HEK293 (cell line): ENCODE data around the gene ZNF646.
A peak's percentile ranks its signal among the peaks of the same experiment; 100 is the strongest.

Experiments
- GLI2 ChIP-seq: fragments of 450-650 bp; formaldehyde crosslinking; IDR thresholded peaks from 2 replicates; pipeline ENCODE4; 2017; ENCODE audit warnings: missing biosample characterization, missing genetic modification characterization, low read depth, borderline replicate concordance
- HIC1 ChIP-seq: fragments of 450-650 bp; formaldehyde crosslinking; IDR thresholded peaks from 2 replicates; pipeline ENCODE4 v1.5.1; 2016; ENCODE audit warnings: missing biosample characterization, missing genetic modification characterization
- KLF17 ChIP-seq: fragments of 450-650 bp; formaldehyde crosslinking; IDR thresholded peaks from 2 replicates; pipeline ENCODE4 v1.5.1; 2016; ENCODE audit warnings: missing biosample characterization, missing genetic modification characterization
- KLF7 ChIP-seq: fragments of 450-650 bp; formaldehyde crosslinking; IDR thresholded peaks from 2 replicates; pipeline ENCODE4 v1.5.1; 2016; ENCODE audit warnings: missing biosample characterization, missing genetic modification characterization, borderline replicate concordance
- TCF7L2 ChIP-seq: IDR thresholded peaks from 2 replicates; pipeline ENCODE4 v1.6.1; 2011; ENCODE audit warnings: low read depth, mild to moderate bottlenecking, inconsistent platforms, low read length, moderate library complexity, borderline replicate concordance
- WT1 ChIP-seq: fragments of 450-650 bp; formaldehyde crosslinking; IDR thresholded peaks from 2 replicates; pipeline ENCODE4 v1.5.1; 2016; ENCODE audit warnings: missing biosample characterization, missing genetic modification characterization
- ZBTB20 ChIP-seq: fragments of 450-650 bp; formaldehyde crosslinking; IDR thresholded peaks from 2 replicates; pipeline ENCODE4 v1.5.1; 2016; ENCODE audit warnings: missing biosample characterization, missing genetic modification characterization
- ZNF112 ChIP-seq: fragments of 450-650 bp; formaldehyde crosslinking; IDR thresholded peaks from 2 replicates; pipeline ENCODE4 v1.5.0; 2017; ENCODE audit warnings: missing biosample characterization, missing genetic modification characterization
- ZNF157 ChIP-seq: fragments of 450-650 bp; formaldehyde crosslinking; IDR thresholded peaks from 2 replicates; pipeline ENCODE4 v1.5.1; 2016; ENCODE audit warnings: missing biosample characterization, missing genetic modification characterization
- ZNF175 ChIP-seq: fragments of 450-650 bp; formaldehyde crosslinking; IDR thresholded peaks from 2 replicates; pipeline ENCODE4 v1.5.1; 2016; ENCODE audit warnings: missing biosample characterization, missing genetic modification characterization
- ZNF274 ChIP-seq, 2 experiments: fragments of 200-500 bp in 1 of 2; fragments of 450-650 bp in 1 of 2; sonication (Bioruptor generic) in 1 of 2; formaldehyde crosslinking in 1 of 2; IDR thresholded peaks; 2 replicates each; pipeline versions ENCODE4 v1.5.1 to v1.6.1; 2014 to 2016; ENCODE audit warnings: borderline replicate concordance in 1 of 2, inconsistent platforms in 1 of 2, low read length in 1 of 2, missing biosample characterization in 1 of 2, missing genetic modification characterization in 1 of 2
- ZNF335 ChIP-seq: fragments of 450-650 bp; formaldehyde crosslinking; conservative IDR thresholded peaks from 2 replicates; pipeline ENCODE4 v1.5.1; 2016; ENCODE audit warnings: missing biosample characterization, missing genetic modification characterization
- ZNF366 ChIP-seq: fragments of 450-650 bp; formaldehyde crosslinking; conservative IDR thresholded peaks from 2 replicates; pipeline ENCODE4 v1.5.1; 2016; ENCODE audit warnings: missing biosample characterization, missing genetic modification characterization
- ZNF488 ChIP-seq: fragments of 450-650 bp; formaldehyde crosslinking; IDR thresholded peaks from 2 replicates; pipeline ENCODE4 v1.5.1; 2016; ENCODE audit warnings: missing biosample characterization, missing genetic modification characterization
- ZNF530 ChIP-seq: fragments of 450-650 bp; formaldehyde crosslinking; IDR thresholded peaks from 2 replicates; pipeline ENCODE4 v1.5.1; 2016; ENCODE audit warnings: low read depth, missing biosample characterization, missing genetic modification characterization
- ZNF677 ChIP-seq: fragments of 450-650 bp; IDR thresholded peaks from 2 replicates; pipeline ENCODE4 v1.5.0; 2018; ENCODE audit warnings: missing biosample characterization, mild to moderate bottlenecking, missing genetic modification characterization, moderate library complexity
- ZNF76 ChIP-seq: fragments of 450-650 bp; formaldehyde crosslinking; IDR thresholded peaks from 2 replicates; pipeline ENCODE4; 2016; ENCODE audit warnings: low read depth, missing biosample characterization, missing genetic modification characterization, borderline replicate concordance
- ZNF830 ChIP-seq: fragments of 450-650 bp; IDR thresholded peaks from 2 replicates; pipeline ENCODE4 v1.5.0; 2018; ENCODE audit warnings: missing biosample characterization, missing genetic modification characterization, low read depth, mild to moderate bottlenecking, moderate library complexity
- TF ChIP-seq, protein P1 (sequence below): sonication (generic); formaldehyde crosslinking; IDR thresholded peaks from 2 replicates; pipeline ENCODE4 v1.8.1; 2022; ENCODE audit warnings: mild to moderate bottlenecking, moderate library complexity, missing genetic modification reagents
- TF ChIP-seq, protein P2 (sequence below): fragments of 450-650 bp; formaldehyde crosslinking; IDR thresholded peaks from 2 replicates; pipeline ENCODE4 v1.5.1; 2016; ENCODE audit warnings: missing biosample characterization, missing genetic modification characterization
- TF ChIP-seq, protein P3 (sequence below): fragments of 450-650 bp; formaldehyde crosslinking; IDR thresholded peaks from 2 replicates; pipeline ENCODE4 v1.5.1; 2017; ENCODE audit warnings: missing biosample characterization, missing genetic modification characterization
- TF ChIP-seq, protein P4 (sequence below): fragments of 450-650 bp; formaldehyde crosslinking; IDR thresholded peaks from 2 replicates; pipeline ENCODE4 v1.5.1; 2017; ENCODE audit warnings: missing biosample characterization, missing genetic modification characterization
- TF ChIP-seq, protein P5 (sequence below): fragments of 450-650 bp; formaldehyde crosslinking; IDR thresholded peaks from 2 replicates; pipeline ENCODE4 v1.5.1; 2016; ENCODE audit warnings: missing biosample characterization, missing genetic modification characterization, low read depth
- TF ChIP-seq, protein P6 (sequence below): fragments of 450-650 bp; formaldehyde crosslinking; IDR thresholded peaks from 2 replicates; pipeline ENCODE4 v1.5.1; 2016; ENCODE audit warnings: missing biosample characterization, missing genetic modification characterization

ZNF646 gene

DNA sequence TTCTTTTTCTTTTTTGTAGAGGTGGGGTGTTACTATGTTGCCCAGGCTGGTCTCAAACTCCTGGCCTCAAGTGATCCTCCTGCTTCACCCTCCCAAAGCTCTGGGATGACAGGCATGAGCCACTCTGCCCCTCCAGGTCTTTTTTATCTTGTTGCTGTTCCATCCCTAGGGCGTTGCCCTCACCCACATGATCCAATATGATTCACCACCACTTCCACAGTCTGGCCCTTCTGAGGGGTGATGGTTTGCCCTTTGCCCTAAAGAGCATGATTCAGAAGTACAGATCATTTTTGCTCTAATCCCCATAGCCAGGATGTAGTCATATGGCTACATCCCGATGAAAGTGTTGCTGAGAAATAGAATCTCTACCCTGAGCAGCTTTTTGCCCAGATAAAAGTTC is 22.1 kb upstream of the ZNF646 start (continued):
- TF ChIP-seq, protein P1, sequence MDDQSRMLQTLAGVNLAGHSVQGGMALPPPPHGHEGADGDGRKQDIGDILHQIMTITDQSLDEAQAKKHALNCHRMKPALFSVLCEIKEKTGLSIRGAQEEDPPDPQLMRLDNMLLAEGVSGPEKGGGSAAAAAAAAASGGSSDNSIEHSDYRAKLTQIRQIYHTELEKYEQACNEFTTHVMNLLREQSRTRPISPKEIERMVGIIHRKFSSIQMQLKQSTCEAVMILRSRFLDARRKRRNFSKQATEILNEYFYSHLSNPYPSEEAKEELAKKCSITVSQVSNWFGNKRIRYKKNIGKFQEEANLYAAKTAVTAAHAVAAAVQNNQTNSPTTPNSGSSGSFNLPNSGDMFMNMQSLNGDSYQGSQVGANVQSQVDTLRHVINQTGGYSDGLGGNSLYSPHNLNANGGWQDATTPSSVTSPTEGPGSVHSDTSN (CRISPR knock-in tag): no peak
- TF ChIP-seq ZNF76 (tag by site-specific recombination) (no peak), ZNF175 (no peak), ZNF157 (no peak), GLI2 (tag by site-specific recombination) (no peak), ZNF366 (tag by site-specific recombination) (no peak), HIC1 (tag by site-specific recombination) (no peak), ZNF335 (tag by site-specific recombination) (peak; percentile 44; the same call in 1 of the 2 replicates), ZNF830 (tag by site-specific recombination) (no peak), ZNF274 (IDR thresholded peaks at IDR 0.05; ENCODE audit: low read length) (no peak), ZNF274 (tag by site-specific recombination; IDR thresholded peaks at IDR 0.05; ENCODE audit: borderline replicate concordance) (no peak), KLF17 (tag by site-specific recombination) (peak; percentile 90), KLF7 (tag by site-specific recombination) (no peak), ZNF488 (tag by site-specific recombination) (no peak), ZNF677 (no peak), ZNF530 (no peak), TCF7L2 (no peak), ZBTB20 (tag by site-specific recombination) (no peak), WT1 (no peak), ZNF112 (tag by site-specific recombination) (no peak)
- TF ChIP-seq, protein P2, sequence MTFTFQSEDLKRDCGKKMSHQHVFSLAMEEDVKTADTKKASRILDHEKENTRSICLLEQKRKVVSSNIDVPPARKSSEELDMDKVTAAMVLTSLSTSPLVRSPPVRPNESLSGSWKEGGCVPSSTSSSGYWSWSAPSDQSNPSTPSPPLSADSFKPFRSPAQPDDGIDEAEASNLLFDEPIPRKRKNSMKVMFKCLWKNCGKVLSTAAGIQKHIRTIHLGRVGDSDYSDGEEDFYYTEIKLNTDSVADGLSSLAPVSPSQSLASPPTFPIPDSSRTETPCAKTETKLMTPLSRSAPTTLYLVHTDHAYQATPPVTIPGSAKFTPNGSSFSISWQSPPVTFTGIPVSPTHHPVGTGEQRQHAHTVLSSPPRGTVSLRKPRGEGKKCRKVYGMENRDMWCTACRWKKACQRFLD (tag by site-specific recombination): no peak
- TF ChIP-seq, protein P3, sequence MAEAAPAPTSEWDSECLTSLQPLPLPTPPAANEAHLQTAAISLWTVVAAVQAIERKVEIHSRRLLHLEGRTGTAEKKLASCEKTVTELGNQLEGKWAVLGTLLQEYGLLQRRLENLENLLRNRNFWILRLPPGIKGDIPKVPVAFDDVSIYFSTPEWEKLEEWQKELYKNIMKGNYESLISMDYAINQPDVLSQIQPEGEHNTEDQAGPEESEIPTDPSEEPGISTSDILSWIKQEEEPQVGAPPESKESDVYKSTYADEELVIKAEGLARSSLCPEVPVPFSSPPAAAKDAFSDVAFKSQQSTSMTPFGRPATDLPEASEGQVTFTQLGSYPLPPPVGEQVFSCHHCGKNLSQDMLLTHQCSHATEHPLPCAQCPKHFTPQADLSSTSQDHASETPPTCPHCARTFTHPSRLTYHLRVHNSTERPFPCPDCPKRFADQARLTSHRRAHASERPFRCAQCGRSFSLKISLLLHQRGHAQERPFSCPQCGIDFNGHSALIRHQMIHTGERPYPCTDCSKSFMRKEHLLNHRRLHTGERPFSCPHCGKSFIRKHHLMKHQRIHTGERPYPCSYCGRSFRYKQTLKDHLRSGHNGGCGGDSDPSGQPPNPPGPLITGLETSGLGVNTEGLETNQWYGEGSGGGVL (tag by site-specific recombination): peak; percentile 30; the same call in 1 of the 2 replicates
- TF ChIP-seq, protein P4, sequence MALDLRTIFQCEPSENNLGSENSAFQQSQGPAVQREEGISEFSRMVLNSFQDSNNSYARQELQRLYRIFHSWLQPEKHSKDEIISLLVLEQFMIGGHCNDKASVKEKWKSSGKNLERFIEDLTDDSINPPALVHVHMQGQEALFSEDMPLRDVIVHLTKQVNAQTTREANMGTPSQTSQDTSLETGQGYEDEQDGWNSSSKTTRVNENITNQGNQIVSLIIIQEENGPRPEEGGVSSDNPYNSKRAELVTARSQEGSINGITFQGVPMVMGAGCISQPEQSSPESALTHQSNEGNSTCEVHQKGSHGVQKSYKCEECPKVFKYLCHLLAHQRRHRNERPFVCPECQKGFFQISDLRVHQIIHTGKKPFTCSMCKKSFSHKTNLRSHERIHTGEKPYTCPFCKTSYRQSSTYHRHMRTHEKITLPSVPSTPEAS (tag by site-specific recombination): no peak
- TF ChIP-seq, protein P5, sequence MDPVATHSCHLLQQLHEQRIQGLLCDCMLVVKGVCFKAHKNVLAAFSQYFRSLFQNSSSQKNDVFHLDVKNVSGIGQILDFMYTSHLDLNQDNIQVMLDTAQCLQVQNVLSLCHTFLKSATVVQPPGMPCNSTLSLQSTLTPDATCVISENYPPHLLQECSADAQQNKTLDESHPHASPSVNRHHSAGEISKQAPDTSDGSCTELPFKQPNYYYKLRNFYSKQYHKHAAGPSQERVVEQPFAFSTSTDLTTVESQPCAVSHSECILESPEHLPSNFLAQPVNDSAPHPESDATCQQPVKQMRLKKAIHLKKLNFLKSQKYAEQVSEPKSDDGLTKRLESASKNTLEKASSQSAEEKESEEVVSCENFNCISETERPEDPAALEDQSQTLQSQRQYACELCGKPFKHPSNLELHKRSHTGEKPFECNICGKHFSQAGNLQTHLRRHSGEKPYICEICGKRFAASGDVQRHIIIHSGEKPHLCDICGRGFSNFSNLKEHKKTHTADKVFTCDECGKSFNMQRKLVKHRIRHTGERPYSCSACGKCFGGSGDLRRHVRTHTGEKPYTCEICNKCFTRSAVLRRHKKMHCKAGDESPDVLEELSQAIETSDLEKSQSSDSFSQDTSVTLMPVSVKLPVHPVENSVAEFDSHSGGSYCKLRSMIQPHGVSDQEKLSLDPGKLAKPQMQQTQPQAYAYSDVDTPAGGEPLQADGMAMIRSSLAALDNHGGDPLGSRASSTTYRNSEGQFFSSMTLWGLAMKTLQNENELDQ (tag by site-specific recombination): no peak
- TF ChIP-seq, protein P6, sequence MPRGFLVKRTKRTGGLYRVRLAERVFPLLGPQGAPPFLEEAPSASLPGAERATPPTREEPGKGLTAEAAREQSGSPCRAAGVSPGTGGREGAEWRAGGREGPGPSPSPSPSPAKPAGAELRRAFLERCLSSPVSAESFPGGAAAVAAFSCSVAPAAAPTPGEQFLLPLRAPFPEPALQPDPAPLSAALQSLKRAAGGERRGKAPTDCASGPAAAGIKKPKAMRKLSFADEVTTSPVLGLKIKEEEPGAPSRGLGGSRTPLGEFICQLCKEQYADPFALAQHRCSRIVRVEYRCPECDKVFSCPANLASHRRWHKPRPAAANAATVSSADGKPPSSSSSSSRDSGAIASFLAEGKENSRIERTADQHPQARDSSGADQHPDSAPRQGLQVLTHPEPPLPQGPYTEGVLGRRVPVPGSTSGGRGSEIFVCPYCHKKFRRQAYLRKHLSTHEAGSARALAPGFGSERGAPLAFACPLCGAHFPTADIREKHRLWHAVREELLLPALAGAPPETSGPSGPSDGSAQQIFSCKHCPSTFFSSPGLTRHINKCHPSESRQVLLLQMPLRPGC (tag by site-specific recombination): no peak
